Gastroesophageal sphincter (tissue), 3 donors: ENCODE data around the gene TFR2.

Experiments
- CTCF ChIP-seq, 4 experiments: fragments of 200-600 bp in 2 of 4; fragments of 450-650 bp in 2 of 4; sonication (generic) in 1 of 4; IDR thresholded peaks; one replicate each; pipeline ENCODE4 v1.5.1; 2017 to 2019; ENCODE audit warnings: antibody characterized with exemption in 4 of 4, mild to moderate bottlenecking in 2 of 4, moderate library complexity in 2 of 4
- EP300 ChIP-seq: sonication (generic); formaldehyde crosslinking; IDR thresholded peaks from one replicate; pipeline ENCODE4 v1.6.1; 2017; ENCODE audit warnings: antibody characterized with exemption, mild to moderate bottlenecking
- POLR2A ChIP-seq, 2 donors: fragments of 450-650 bp; IDR thresholded peaks; one replicate each; pipeline ENCODE4 v1.6.1; 2017; ENCODE audit warnings: antibody characterized with exemption in 2 of 2, mild to moderate bottlenecking in 2 of 2, moderate library complexity in 1 of 2
- POLR2AphosphoS5 ChIP-seq: sonication (generic); formaldehyde crosslinking; IDR thresholded peaks from one replicate; pipeline ENCODE4 v1.6.1; 2017; ENCODE audit warnings: antibody characterized with exemption

DNA sequence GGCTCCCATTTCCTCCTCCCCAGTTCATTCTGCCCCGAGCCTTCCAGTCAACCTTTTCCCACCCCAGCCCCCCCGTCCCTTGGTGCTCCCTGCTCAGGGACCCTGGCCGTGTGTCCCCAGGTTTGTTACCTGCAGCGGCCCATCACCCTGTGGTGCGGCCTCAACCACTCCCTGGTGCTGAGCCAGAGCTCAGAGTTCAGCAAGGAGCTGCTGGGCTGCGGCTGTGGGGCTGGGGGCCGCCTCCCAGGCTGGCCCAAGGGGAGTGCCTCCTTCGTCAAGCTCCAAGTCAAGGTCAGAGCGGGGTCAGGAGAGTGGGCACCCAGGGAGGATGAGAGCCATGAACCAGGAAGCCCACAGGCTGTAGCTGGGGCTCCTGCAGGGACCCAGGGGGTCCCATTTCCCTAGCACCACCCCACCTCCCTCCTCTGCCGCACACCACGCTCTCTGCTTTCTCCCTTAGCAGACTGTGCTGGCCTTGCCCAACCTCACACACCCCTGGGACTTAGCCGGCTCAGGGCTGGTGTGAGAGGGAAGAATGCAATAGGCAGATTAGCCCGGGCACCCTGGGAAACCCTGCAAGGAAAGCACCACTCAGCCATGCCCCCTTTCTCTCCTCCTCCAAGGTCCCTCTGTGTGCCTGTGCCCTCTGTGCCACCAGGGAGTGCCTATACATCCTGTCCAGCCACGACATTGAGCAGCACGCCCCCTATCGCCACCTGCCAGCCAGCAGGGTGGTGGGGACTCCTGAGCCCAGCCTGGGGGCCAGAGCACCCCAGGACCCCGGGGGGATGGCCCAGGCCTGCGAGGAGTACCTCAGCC is 41.2 kb downstream of the TFR2 start:
- TF ChIP-seq CTCF (IDR thresholded peaks at IDR 0.05): no peak
- TF ChIP-seq POLR2A (IDR thresholded peaks at IDR 0.05): no peak
- TF ChIP-seq POLR2AphosphoS5: no peak
- no peak for TF ChIP-seq EP300
